Left lobe of liver (tissue), 2 donors: ENCODE results near the gene SCMH1. TPM values are rescaled to one million over a fixed set of nuclear protein-coding genes. Genes with fewer than 3 reads are reported as not detected.
"Not testable (repeated sequence)": the region's sequence is repeated elsewhere in the genome, so short reads cannot be mapped to it uniquely, and the experiment has no call there.

Source experiments
- ATAC-seq: fragments of 200-7000 bp; cut with Tn5 transposase; one replicate; pipeline ENCODE4 v1.9.1; 2020; ENCODE audit warnings: mild to moderate bottlenecking, moderate library complexity
- DNase-seq: peaks from one replicate; pipeline ENCODE4 v3.0.0-alpha.2; 2020; ENCODE audit warnings: low spot score
- total RNA-seq: library from RNA; stranded (reverse); gene quantifications from one replicate; pipeline ENCODE4 v1.2.1, GENCODE V29; 2021
- donor health status: DM: no; HTN: no; CAD: no; lungs with moderate emphysema.
- donor health status: DM: no; HTN: yes; CAD: no.

The SCMH1 gene
- total RNA-seq, 1 donor from 2014 or later: 10.7 TPM

DNA sequence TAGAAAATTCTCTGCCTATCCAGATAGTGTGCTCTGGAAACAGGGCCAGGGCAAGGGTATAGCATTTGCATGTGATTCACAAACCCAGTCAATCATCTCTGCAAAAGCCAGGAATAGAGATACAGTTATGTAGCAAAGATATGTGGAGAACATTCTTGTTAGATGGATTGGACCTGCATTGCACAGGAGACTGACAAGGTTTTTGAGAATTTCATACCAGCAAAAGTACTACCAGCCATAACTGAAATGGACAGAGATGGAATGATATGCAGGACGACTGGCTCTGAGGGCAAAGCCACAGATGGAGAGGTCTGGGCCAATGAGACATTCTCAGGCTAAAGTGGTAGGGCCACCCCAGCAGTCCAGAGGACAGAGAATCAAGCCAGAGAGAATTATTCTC lies 24.7 kb downstream of the SCMH1 start:
- DNase-seq: no peak
- no peak for ATAC-seq

DNA sequence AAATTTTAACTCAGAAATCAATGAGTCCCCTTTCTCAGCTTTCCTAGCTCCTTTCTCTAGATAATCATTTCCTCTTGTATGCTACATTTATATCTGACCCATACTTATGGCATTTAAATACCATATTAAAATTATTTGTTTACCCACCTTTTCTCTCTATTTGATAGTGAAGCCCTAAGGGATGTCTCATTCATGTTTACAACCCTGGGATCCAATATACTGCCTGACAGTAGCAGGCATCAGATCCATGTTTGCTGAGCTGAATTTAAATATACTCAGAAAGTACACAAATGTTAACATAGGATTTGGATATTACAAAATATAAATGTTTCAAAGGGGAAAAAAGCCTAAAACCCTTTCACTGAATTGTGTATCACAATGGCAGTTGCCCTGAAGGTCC lies 26.5 kb downstream of the SCMH1 start:
- no peak for DNase-seq
- ATAC-seq: no peak

DNA sequence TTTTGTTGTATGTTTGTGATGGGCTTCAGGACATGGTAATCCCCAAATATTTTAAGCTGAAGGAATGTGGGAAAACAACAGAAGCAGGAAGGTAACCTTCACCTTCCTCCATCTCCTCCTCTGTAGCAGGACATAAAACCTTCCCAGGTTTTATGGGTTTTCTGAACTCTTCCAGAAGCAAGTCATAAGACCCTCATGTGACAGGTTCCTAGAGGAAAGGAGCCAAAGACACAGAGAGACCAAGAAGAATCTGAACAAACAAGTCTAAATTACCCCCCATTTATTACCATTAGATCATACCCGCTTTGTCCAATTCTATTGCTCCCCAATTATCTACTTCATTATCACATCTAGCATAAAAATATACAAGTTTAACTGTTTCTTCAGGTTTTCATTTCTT lies 28.8 kb downstream of the SCMH1 start:
- ATAC-seq (no peak), DNase-seq (no peak)

GRCh38 chr1:41211608-41212007 lies 30.5 kb downstream of the SCMH1 start:
- ATAC-seq, DNase-seq: not testable (repeated sequence)

DNA sequence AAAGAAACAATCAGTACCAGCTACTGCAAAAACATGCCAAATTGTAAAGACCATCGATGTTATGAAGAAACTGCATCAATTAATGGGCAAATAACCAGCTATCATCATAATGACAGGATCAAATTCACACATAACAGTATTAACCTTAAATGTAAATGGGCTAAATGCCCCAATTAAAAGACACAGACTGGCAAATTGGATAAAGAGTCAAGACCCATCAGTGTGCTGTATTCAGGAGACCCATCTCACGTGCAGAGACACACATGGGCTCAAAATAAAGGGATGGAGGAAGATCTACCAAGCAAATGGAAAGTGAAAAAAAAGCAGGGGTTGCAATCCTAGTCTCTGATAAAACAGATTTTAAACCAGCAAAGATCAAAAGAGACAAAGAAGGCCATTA lies 35.1 kb downstream of the SCMH1 start:
- not testable (repeated sequence) for ATAC-seq, DNase-seq

DNA sequence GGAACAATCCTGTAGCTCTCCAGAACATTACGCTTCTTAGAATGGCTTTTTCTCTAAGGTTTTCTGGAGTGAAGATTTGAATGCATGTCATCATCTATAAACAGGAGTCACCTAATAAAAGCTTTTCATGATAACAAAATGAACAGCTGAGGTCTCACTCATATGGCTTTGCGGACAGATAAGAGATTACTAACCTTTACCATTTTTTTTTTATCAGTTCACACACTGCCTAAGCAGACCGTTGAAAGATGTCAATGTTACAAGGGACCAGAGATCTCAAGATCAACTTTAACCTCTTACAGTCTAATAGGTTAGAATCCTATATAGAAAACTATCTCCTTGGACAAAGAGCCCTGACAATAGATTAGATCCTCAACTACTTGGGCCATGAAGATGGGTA lies 41.4 kb downstream of the SCMH1 start:
- ATAC-seq: no peak

GRCh38 chr1:41199375-41199774 lies 42.7 kb downstream of the SCMH1 start:
- peak; percentile 74 for ATAC-seq

More for the DNA sequence above, 41.4 kb downstream of the SCMH1 start:
- DNase-seq: no peak

GRCh38 chr1:41192456-41193178 lies 49.5 kb downstream of the SCMH1 start:
- ATAC-seq (no peak), DNase-seq (no peak)

More at GRCh38 chr1:41199375-41199774, 42.7 kb downstream of the SCMH1 start:
- DNase-seq: no peak

GRCh38 chr1:41184446-41184845 lies 57.7 kb downstream of the SCMH1 start:
- no peak for ATAC-seq
- no peak for DNase-seq

DNA sequence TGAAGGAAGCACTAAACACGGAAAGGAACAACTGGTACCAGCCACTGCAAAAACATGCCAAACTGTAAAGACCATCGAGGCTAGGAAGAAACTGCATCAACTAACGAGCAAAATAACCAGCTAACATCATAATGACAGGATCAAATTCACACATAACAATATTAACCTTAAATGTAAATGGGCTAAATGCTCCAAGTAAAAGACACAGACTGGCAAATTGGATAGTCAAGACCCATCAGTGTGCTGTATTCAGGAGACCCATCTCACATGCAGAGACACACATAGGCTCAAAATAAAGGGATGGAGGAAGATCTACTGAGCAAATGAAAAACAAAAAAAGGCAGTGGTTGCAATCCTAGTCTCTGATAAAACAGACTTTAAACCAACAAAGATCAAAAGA lies 63.9 kb downstream of the SCMH1 start:
- ATAC-seq, DNase-seq: not testable (repeated sequence)

- ATAC-seq: no peak
- no peak for DNase-seq
Measured at GRCh38 chr1:41175546-41175945, 66.6 kb downstream of the SCMH1 start.

GRCh38 chr1:41174170-41174569 lies 67.9 kb downstream of the SCMH1 start:
- ATAC-seq: no peak
- DNase-seq: no peak

- ATAC-seq (no peak), DNase-seq (no peak)
Measured at GRCh38 chr1:41173651-41174050, 68.5 kb downstream of the SCMH1 start.

DNA sequence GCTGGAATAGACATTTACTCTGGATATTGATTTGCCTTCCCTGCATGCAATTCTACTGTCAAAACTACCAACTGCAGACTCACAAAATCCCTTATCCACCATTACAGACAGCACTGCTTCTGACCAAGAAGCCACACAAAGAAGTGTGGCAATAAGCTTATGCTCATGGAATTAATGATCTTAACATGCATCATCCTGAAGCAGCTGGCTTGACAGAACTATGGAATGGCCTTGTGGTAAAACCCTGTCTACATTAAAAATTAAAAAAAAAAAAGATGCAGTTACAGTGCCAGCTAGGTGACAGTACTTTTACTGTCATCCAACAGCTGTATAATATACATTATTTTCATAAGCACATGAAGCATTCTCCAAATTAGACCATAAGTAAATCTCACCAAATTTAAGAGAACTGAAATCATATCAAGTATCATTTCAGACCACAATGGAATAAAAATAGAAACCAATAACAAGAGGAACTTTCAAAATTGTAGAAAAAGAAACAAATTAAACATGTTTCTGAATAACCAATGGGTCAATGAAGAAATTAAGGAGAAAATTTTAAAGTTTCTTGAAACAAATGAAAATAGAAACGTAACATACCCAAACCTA lies 70.7 kb downstream of the SCMH1 start:
- no peak for DNase-seq
- ATAC-seq: no peak

DNA sequence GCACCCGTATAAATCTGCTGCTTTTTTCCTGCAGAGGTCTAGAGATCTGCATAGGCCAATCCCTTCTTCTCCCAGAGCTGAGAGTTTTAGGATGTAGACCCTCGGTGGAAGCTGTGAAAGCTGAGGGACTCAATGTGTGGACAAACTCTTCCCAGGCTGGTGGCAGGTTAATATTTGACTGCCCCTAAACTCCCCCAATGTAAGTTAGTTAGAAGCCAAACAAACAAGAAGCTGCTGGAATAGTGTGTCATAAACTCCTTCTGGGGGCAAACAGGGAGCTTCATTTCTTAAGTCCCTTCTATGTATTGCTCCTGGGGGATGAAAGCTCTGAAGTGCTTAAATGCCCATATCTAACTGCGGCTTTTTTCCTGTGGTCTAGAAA lies 72.3 kb downstream of the SCMH1 start:
- DNase-seq (no peak), ATAC-seq (peak; percentile 80)

DNA sequence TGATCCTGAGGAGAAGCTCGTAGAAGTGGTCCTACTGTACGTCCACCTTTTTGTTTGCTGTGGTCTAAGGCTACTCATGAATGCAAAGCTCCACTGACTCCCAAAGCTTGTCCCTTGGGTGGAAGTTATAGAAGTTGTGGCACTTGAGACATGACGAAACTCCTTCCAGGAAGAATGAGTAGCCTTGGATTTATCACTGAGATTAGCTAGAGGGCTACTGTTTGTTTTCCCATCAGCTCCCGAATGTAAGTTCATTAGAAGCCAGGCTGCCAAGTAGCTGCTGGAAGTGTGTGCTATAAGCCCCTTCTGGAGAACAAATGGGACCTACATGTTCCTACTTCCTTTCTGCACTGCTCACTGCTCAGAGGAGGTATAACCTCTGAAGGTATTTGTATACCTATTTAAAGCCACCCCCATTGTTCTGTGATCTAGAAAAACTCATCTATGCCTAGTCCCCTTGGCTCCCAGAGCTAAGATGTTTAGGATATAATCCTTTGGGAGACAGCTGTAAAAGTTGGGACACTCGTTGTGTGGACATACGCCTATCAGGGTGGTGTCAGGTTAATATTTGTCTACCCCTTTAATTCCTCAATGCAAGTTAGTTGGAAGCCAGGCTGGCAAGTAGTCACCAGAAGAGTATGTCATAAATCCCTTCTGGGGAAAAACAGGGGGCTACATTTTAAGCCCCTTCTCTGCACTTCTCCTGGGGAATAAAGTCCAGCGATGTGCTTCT lies 72.9 kb downstream of the SCMH1 start:
- peak; percentile 66 for ATAC-seq
- DNase-seq: no peak

DNA sequence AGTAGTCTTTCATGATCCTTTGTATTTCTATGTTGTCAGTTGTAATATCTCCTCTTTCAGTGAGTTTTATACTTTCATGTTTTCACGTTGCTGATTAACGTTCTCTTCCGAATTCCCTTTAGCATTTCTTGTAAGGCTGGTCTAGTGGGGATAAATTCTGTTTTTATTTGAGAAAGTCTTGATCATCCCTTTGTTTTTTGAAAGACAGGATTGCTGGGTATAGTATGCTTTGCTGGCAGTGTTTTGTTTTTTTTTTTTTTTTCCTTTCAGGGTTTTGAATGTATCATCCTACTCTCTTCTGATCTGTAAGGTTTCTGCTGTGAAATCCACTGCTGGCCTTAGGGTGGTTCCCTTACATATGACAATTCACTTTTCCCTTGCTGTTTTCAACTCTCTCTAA lies 74.4 kb downstream of the SCMH1 start:
- ATAC-seq (no peak), DNase-seq (no peak)

DNA sequence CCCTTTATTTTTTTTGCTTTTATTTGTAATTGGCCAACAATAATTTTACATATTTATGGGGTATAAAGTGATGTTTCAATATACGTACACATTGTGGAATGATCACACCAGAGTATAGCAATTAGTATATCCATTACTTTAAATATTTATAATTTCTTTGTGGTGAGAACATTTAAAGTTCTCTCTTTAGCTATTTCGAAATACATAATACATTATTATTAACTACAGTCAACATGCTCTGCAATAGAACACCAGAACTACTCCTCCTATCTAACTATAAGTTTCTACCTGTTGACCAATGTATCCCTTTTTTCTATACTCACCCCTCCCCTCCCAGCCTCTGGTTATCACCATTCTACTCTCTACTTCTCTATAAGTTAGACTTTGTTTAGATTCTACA lies 77.4 kb downstream of the SCMH1 start:
- DNase-seq: no peak
- ATAC-seq: no peak

DNA sequence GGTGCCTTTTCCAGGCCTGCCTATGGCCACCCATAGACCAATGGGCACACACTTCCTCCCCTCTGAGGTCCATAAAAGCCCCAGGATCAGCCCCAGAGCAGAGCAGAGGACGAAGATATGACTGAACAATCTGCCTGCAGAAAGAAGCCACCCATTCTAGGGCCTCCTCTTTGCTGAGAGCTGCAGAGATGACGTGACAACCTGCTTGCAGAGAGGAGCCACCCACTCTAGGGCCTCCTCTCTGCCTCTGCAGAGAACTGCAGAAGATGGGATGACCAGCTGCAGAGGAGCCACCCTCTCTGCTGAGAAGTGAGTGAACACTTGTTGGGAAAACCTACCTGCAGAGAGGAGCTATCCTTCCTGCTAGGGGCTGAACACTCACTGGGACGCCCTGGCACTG lies 79.7 kb downstream of the SCMH1 start:
- no peak for DNase-seq
- ATAC-seq: no peak

- ATAC-seq (no peak), DNase-seq (no peak)
Measured at GRCh38 chr1:41161846-41162245, 80.3 kb downstream of the SCMH1 start.

GRCh38 chr1:41160498-41161110 lies 81.5 kb downstream of the SCMH1 start:
- ATAC-seq: no peak
- DNase-seq: no peak

DNA sequence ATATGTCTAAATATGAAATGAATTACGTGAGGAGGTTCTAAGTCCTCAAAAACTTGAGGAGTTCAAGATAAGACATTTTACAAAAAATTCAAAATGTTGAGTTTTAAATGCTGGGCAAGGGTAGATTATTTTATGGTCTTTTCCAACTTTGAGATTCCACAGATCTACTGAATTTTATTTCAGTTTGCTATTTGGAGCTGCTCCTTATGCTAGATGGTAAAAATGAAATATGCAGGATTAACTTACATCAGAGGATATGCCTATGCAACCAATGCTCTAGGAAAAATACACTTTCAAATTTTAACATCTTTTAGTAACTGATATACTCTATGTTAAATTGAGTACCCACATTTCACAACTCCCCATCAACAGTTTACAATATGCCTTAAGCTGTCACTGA lies 83.1 kb downstream of the SCMH1 start:
- DNase-seq (no peak), ATAC-seq (no peak)
